ENCODE data around the gene KIAA1217.

Gene KIAA1217

DNA sequence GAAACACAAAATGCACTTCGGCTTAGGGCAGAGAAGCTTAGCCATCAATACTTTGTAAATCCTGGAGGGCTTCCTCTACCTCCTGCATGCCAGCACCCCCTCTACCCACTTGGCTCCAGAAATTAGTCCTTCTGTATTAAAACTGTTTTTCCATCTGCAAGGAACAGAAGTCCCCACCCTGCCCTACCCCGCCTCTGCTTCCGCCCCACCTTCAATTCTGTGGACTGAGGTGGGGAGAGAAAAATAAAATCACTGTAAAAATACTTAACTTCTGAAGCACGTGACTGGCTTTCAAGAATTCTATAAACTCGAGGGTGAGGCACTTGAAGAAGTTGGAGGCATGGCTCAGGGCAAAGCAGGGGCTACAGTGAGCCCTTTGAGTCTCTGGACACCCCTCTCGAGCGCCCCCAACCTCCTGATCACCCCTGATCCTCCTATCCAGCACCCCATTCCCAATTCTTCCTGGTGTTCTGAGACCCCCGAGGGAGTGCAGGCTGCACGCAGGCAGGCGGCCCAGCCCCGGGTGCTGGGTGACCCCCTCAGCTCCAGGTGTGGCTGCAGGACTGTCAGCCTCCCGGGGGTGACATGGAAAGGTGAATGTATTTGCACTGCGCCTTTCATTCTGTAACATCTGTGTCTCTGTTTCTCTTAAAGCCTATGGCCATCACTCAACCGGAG is 7.3 kb upstream of the KIAA1217 start:
- H3K27ac Mint-ChIP-seq = no peak overlapping the region
- H3K4me3 Mint-ChIP-seq = no peak overlapping the region
- no peaks in the 10 kb centered on the region for H3K4me1 Mint-ChIP-seq
- H3K36me3 Mint-ChIP-seq = no peaks in the 10 kb centered on the region
- no peaks in the 10 kb centered on the region for H3K9me3 Mint-ChIP-seq
- H3K27me3 Mint-ChIP-seq = peaks cover 7% of the 10 kb centered on the region

- peaks cover 7% of the 10 kb centered on the region for H3K27me3 Mint-ChIP-seq
- no peaks in the 10 kb centered on the region for H3K9me3 Mint-ChIP-seq
- H3K27ac Mint-ChIP-seq = no peak overlapping the region
- H3K36me3 Mint-ChIP-seq = no peaks in the 10 kb centered on the region
- H3K4me1 Mint-ChIP-seq = no peaks in the 10 kb centered on the region
- H3K4me3 Mint-ChIP-seq = no peak overlapping the region
These were observed 6.8 kb upstream of the KIAA1217 start for GRCh38 chr10:24202181-24202570.

- Mint-ChIP-seq H3K9me3 (peaks cover 5% of the 10 kb centered on the region), H3K4me3 (no peak overlapping the region), H3K4me1 (peaks cover 26% of the 10 kb centered on the region), H3K27me3 (peaks cover 30% of the 10 kb centered on the region), H3K27ac (no peak overlapping the region), H3K36me3 (no peaks in the 10 kb centered on the region)
These were observed 3.1 kb upstream of the KIAA1217 start for GRCh38 chr10:24205821-24206220.

DNA sequence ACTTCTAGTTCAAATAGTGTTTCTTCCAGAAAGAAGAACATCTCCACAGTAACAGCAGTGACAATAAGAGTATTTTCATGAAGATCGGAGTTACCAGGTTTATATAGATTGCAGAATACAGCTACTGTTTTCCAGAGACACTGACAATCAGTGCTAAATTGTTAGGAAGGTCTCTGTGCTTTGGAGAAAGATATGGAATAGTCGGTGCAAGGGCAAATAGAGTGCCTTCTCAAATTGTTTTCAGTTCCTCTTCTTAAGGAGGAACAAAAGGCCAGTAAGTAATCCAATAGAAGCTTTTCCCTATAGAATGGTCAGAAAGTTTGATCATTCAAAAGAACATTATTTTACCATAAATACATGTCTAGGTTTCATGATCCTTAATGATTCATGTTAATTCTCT is 2.6 kb upstream of the KIAA1217 start:
- Mint-ChIP-seq H3K27me3 (peaks cover 33% of the 10 kb centered on the region), H3K9me3 (peaks cover 6% of the 10 kb centered on the region), H3K4me3 (no peak overlapping the region), H3K4me1 (peaks cover 26% of the 10 kb centered on the region), H3K27ac (no peak overlapping the region), H3K36me3 (no peaks in the 10 kb centered on the region)

DNA sequence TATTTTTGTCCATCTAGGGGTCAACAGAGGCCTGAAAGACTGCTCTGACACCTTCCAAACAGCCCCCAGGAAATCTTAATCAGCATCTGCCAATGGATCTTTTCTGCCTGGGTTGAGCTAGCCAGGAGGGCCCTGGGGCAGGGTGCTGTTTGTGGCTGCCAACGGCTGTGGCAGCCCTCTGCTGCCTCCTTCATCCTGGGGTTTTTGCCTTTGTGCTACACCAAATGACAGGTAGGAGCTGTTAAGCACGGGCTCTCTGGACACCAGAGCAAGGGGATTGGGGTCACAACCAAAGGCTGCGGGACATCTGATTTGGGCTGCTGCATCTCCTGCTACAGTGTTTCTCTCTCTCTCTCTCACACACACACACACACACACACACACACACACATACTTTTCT is 2.0 kb upstream of the KIAA1217 start:
- Mint-ChIP-seq H3K27me3 (peaks cover 33% of the 10 kb centered on the region), H3K36me3 (no peaks in the 10 kb centered on the region), H3K9me3 (peaks cover 6% of the 10 kb centered on the region), H3K4me1 (peaks cover 26% of the 10 kb centered on the region), H3K4me3 (no peak overlapping the region), H3K27ac (no peak overlapping the region)

DNA sequence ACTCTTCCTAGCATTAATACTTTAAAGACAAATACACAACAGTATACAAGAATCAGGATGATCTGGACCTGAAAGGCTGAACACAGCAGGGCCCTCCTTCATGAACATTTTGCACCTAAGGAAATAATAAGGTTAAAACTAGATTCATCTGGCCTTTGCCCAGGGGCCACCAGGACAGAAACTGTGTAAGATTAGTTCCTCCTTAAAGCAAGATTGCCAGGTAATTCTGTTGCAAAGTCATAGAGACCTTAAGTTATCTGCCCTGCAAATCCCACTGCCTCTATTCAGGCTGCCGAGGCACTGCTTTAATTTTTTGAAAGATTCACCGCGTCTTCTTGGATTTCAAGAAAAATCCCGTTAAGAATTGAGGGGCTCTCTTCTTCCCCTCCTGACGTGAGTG is 1.6 kb upstream of the KIAA1217 start:
- Mint-ChIP-seq H3K4me1 (peaks cover 26% of the 10 kb centered on the region), H3K27ac (no peak overlapping the region), H3K4me3 (no peak overlapping the region), H3K36me3 (no peaks in the 10 kb centered on the region), H3K27me3 (peaks cover 36% of the 10 kb centered on the region), H3K9me3 (peaks cover 6% of the 10 kb centered on the region)

GRCh38 chr10:24207781-24208611 is 942 bp upstream of the KIAA1217 start:
- Mint-ChIP-seq H3K36me3 (no peaks in the 10 kb centered on the region), H3K27me3 (peaks cover 36% of the 10 kb centered on the region), H3K27ac (peak overlapping the region; percentile 37), H3K4me1 (peaks cover 26% of the 10 kb centered on the region), H3K4me3 (peak overlapping the region; percentile 79), H3K9me3 (peaks cover 6% of the 10 kb centered on the region)

DNA sequence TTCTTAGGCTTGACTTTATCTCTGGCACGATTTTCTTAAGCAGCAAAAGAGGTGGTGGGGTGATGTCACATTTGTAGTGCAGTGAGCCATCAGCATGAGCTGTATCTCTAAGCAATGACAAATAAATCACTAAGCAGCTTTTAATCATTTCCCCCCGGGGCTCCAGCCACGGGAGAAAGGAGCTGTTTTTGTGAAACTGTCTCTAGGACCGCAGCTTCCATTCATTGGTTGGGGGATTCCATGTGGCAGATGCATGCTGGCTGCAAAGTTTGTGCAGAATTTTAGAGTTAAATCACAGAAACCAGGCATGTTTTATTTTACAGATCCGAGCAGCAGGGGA is 464 bp downstream of the KIAA1217 start:
- Mint-ChIP-seq H3K27me3 (peaks cover 37% of the 10 kb centered on the region), H3K36me3 (no peaks in the 10 kb centered on the region)

GRCh38 chr10:24209946-24210491 is 1.1 kb downstream of the KIAA1217 start:
- H3K27me3 Mint-ChIP-seq = peaks cover 37% of the 10 kb centered on the region
- no peaks in the 10 kb centered on the region for H3K36me3 Mint-ChIP-seq
- peak overlapping the region; percentile 79 for H3K4me3 Mint-ChIP-seq
- peak overlapping the region; percentile 88 for H3K27ac Mint-ChIP-seq
- peaks cover 26% of the 10 kb centered on the region for H3K4me1 Mint-ChIP-seq
- H3K9me3 Mint-ChIP-seq = peaks cover 6% of the 10 kb centered on the region

More for the DNA sequence above, 464 bp downstream of the KIAA1217 start:
- Mint-ChIP-seq H3K27ac (peak overlapping the region; percentile 88), H3K4me1 (peaks cover 26% of the 10 kb centered on the region), H3K9me3 (peaks cover 6% of the 10 kb centered on the region), H3K4me3 (peak overlapping the region; percentile 79)

DNA sequence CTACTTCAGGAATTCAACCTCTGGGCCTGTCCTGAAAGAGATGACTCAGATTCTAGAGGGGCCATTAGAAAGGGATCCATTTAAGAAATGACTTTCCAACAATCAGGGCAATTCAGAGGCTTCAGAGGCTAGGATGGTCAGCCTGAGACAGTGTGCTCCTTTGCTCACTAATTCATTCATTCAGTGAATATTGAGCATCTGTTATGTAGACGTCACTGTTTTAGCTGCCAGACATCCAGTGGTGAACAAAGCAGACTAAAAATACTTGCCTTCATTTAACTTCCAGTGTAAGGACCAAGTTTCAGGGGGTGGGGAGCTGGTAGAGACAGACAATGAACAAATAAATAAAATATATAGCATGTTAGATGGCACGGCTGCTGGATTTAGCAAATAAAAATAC is 1.6 kb downstream of the KIAA1217 start:
- H3K4me3 Mint-ChIP-seq = no peak overlapping the region
- peaks cover 37% of the 10 kb centered on the region for H3K27me3 Mint-ChIP-seq
- peak overlapping the region; percentile 33 for H3K27ac Mint-ChIP-seq
- H3K9me3 Mint-ChIP-seq = peaks cover 6% of the 10 kb centered on the region
- H3K36me3 Mint-ChIP-seq = no peaks in the 10 kb centered on the region
- H3K4me1 Mint-ChIP-seq = peaks cover 26% of the 10 kb centered on the region

GRCh38 chr10:24213266-24213665 is 4.3 kb downstream of the KIAA1217 start:
- H3K36me3 Mint-ChIP-seq = no peaks in the 10 kb centered on the region
- H3K27ac Mint-ChIP-seq = no peak overlapping the region
- H3K9me3 Mint-ChIP-seq = peaks cover 6% of the 10 kb centered on the region
- H3K27me3 Mint-ChIP-seq = peaks cover 23% of the 10 kb centered on the region
- peaks cover 22% of the 10 kb centered on the region for H3K4me1 Mint-ChIP-seq
- H3K4me3 Mint-ChIP-seq = no peak overlapping the region

DNA sequence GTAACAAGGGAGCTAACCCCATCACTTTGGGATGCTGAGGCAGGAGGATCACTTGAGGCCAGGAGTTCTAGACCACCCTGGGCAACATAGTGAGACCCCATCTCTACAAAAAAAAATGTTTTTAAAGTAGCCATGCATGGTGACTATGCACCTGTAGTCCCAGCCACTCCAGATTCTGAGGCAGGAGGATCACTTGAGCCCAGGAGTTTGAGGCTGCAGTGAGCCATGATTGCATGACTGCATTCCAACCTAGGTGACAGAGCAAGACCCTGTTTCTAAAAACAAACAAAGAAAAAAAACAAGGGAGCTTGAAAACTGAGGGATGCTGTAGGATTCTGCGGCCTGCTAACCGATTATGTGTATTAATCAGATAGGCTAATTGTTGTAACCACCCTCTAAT is 4.9 kb downstream of the KIAA1217 start:
- no peak overlapping the region for H3K4me3 Mint-ChIP-seq
- no peaks in the 10 kb centered on the region for H3K36me3 Mint-ChIP-seq
- peaks cover 21% of the 10 kb centered on the region for H3K27me3 Mint-ChIP-seq
- peaks cover 17% of the 10 kb centered on the region for H3K4me1 Mint-ChIP-seq
- peaks cover 6% of the 10 kb centered on the region for H3K9me3 Mint-ChIP-seq
- H3K27ac Mint-ChIP-seq = no peak overlapping the region

GRCh38 chr10:24214762-24215161 is 5.8 kb downstream of the KIAA1217 start:
- H3K4me3 Mint-ChIP-seq = no peak overlapping the region
- H3K9me3 Mint-ChIP-seq = peaks cover 6% of the 10 kb centered on the region
- H3K4me1 Mint-ChIP-seq = peaks cover 8% of the 10 kb centered on the region
- H3K27ac Mint-ChIP-seq = no peak overlapping the region
- no peaks in the 10 kb centered on the region for H3K36me3 Mint-ChIP-seq
- peaks cover 14% of the 10 kb centered on the region for H3K27me3 Mint-ChIP-seq

DNA sequence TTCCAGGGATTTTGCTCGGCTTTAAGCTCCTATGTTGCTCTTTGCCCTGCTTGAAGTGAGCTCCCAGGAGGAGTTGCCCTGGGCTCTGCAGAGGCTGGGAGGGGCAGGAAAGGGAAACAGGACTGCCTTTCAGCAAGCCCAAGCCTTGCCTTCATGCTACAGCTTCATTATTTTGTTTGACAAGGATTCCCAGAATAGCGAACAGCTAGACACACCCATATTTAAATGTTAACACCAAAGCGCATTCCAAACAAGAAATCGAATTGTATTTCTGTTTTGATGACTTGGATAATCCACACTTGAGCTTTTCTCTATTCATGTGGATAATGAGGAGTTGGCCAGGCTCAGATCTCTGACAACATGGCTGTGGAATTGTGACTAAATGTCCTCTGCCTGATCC is 6.3 kb downstream of the KIAA1217 start:
- H3K9me3 Mint-ChIP-seq = peaks cover 6% of the 10 kb centered on the region
- no peak overlapping the region for H3K27ac Mint-ChIP-seq
- peaks cover 4% of the 10 kb centered on the region for H3K4me1 Mint-ChIP-seq
- no peak overlapping the region for H3K4me3 Mint-ChIP-seq
- peaks cover 11% of the 10 kb centered on the region for H3K27me3 Mint-ChIP-seq
- H3K36me3 Mint-ChIP-seq = no peaks in the 10 kb centered on the region

DNA sequence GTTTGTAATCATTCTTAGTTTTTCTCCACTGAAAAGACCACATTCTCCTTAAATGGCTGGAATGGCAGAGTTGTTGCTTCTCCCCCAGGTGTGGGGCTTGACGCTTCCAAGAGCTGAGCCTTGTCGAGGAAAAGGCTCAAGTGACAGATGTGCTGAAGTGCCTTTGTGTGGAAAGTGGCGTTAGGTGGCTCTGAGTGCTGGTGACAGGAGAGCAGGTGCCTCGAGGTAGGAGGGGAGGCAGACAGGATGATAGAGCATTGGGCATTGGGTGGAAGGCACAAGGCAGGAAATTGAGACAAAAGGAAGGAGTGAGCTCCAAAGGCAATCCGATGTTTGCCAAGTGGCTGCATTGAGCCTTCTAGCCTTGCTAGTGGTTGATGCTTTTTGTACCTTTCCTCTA is 6.7 kb downstream of the KIAA1217 start:
- Mint-ChIP-seq H3K4me1 (peaks cover under 1% of the 10 kb centered on the region), H3K4me3 (no peak overlapping the region), H3K27me3 (peaks cover 8% of the 10 kb centered on the region), H3K36me3 (no peaks in the 10 kb centered on the region), H3K9me3 (peaks cover 4% of the 10 kb centered on the region), H3K27ac (no peak overlapping the region)

DNA sequence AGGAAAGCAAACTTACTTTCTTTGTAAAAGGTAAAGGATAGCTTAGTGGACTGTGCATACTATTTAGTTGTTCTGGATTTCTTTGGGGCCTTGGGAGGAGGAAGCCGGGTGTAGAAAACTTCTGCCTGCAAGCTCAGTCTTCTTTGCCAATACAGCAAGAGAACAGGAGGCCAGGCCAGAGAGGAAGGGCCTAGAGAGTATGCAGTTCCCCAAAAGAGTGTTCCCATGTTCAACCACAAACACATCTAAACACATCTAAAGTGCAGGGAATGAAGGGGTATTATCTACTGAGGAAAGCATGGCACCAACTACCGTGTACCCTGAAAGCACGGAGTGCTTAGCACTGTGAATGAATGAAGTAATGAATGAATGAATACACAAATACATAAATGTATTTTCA is 11.0 kb downstream of the KIAA1217 start:
- Mint-ChIP-seq H3K4me3 (no peak overlapping the region), H3K27me3 (no peaks in the 10 kb centered on the region), H3K9me3 (no peaks in the 10 kb centered on the region), H3K36me3 (no peaks in the 10 kb centered on the region), H3K4me1 (no peaks in the 10 kb centered on the region), H3K27ac (no peak overlapping the region)

Measured in activated naive CD4-positive, alpha-beta T cell treated with anti-CD3 and anti-CD28 coated beads, Interleukin-2, amount 50 U/mL, for 24 hours (primary cell).